Measurements from ENCODE around the gene MSH2. TPM values are rescaled to one million over a fixed set of nuclear protein-coding genes. Genes with fewer than 3 reads are reported as not detected.

Gene MSH2
- total and polyA plus RNA-seq, 4 donors, result 1.6 to 33.3 (median 3.8) TPM

DNA sequence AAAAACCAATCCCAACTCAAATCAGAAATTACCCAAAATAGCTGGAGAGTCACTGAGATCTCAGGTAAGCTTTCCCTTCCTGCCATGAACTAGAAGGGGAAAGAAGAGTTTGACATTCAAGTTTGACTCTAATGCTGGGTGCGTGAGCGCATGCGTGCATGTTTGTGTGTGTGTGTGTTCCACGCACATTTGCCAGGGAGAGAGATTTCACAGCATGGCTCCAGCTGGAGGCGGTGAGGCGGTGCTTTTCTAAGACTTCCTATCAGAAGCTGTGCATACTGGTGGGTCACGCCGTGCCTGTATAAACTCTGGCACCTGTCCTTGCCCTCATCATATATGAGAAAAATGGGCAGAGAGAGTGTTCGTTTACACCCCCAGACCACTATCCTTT lies 116.2 kb downstream of the MSH2 start:
- DNase-seq (ENCODE audit: low spot score), result no peak
- no peaks in the 10 kb centered on the region for H3K36me3 ChIP-seq (ENCODE audit: control insufficient read depth in 4 of 4, insufficient read depth in 3 of 4, low read depth in 1 of 4, low read length in 3 of 4)
- no peak overlapping the region for H3K4me3 ChIP-seq (ENCODE audit: low read depth in 1 of 3, low read length in 3 of 3)
- H3K27ac ChIP-seq (ENCODE audit: low read depth in 1 of 2, low read length in 2 of 2), result no peak overlapping the region
- WGBS, result 97% methylated on average over 9 of the region's 9 CpGs
- no peaks in the 10 kb centered on the region for H3K9me3 ChIP-seq (ENCODE audit: control insufficient read depth in 4 of 4, low read length in 3 of 4)
- peaks cover 7 to 11% (median 10%) of the 10 kb centered on the region in 4 donors for H3K4me1 ChIP-seq (ENCODE audit: control insufficient read depth in 4 of 4, insufficient read depth in 4 of 4, low read length in 3 of 4)
- no peak for TF ChIP-seq RAD21 (IDR thresholded peaks at IDR 0.05)
- TF ChIP-seq RXRA (IDR thresholded peaks at IDR 0.05), result no peak
- TF ChIP-seq, protein P1, sequence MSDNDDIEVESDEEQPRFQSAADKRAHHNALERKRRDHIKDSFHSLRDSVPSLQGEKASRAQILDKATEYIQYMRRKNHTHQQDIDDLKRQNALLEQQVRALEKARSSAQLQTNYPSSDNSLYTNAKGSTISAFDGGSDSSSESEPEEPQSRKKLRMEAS (IDR thresholded peaks at IDR 0.05), result no peak
- TF ChIP-seq YY1 (IDR thresholded peaks at IDR 0.05), result no peak
- TF ChIP-seq SP1 (IDR thresholded peaks at IDR 0.05), result no peak
- TF ChIP-seq NR2F2 (IDR thresholded peaks at IDR 0.05), result no peak
- no peak for TF ChIP-seq HNF4G (IDR thresholded peaks at IDR 0.05)
- no peak for TF ChIP-seq FOXA2 (IDR thresholded peaks at IDR 0.05)
- no peak for TF ChIP-seq HNF4A (conservative IDR thresholded peaks at IDR 0.05)
- TF ChIP-seq GABPA (IDR thresholded peaks at IDR 0.05 in 1 of 2, conservative IDR thresholded peaks at IDR 0.05 in 1 of 2), result no peak
- TF ChIP-seq FOXA1 (IDR thresholded peaks at IDR 0.05), result no peak
- TF ChIP-seq JUND (IDR thresholded peaks at IDR 0.05), result no peak
- TF ChIP-seq TAF1 (conservative IDR thresholded peaks at IDR 0.05), result no peak
- H3K27me3 ChIP-seq (ENCODE audit: control insufficient read depth in 4 of 4, insufficient read depth in 4 of 4, low read length in 3 of 4), result no peaks in the 10 kb centered on the region
- no peak overlapping the region for H3K9ac ChIP-seq (ENCODE audit: low read depth in 1 of 2, low read length in 2 of 2)

DNA sequence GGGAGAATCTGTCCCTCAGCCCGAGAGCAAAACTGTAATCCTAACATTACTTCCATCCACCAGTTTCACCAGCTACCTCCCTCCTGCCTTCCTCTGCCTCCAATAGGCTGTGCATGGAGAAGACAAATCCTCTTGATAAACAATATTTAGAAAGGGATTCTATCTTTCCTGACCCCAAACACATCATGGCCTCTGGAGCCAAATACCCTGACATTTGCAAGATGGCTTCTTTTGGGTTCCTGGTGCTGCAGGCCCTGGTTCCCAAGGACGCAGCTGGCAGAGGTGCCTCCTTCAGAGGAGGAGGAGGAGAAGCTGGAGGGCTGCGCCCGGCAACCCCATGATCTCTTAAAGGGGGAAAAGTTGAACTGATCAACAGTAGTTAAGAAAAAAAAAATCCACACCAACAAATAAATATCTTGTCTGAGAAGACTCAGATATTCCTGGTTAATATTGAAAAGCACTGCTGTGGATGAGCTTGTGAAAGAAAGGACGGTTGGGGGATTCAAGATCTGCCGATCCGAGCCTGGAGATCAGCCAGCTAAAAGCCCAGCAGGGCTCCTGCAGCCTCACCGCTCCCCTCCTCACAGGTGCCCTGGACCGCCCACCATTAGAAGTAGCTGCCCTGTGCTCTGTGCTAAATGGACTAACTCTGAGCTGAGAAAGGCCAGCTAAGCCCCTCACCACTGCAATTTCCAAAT lies 116.8 kb downstream of the MSH2 start:
- no peak overlapping the region for H3K4me3 ChIP-seq (ENCODE audit: low read depth in 1 of 3, low read length in 3 of 3)

More for the DNA sequence above, 116.8 kb downstream of the MSH2 start:
- Histone ChIP-seq H3K36me3 (ENCODE audit: control insufficient read depth in 4 of 4, insufficient read depth in 3 of 4, low read depth in 1 of 4, low read length in 3 of 4) (no peaks in the 10 kb centered on the region), H3K9ac (ENCODE audit: low read depth in 1 of 2, low read length in 2 of 2) (no peak overlapping the region), H3K27ac (ENCODE audit: low read depth in 1 of 2, low read length in 2 of 2) (no peak overlapping the region), H3K27me3 (ENCODE audit: control insufficient read depth in 4 of 4, insufficient read depth in 4 of 4, low read length in 3 of 4) (no peaks in the 10 kb centered on the region), H3K9me3 (ENCODE audit: control insufficient read depth in 4 of 4, low read length in 3 of 4) (no peaks in the 10 kb centered on the region), H3K4me1 (ENCODE audit: control insufficient read depth in 4 of 4, insufficient read depth in 4 of 4, low read length in 3 of 4) (peaks cover 7 to 11% (median 10%) of the 10 kb centered on the region in 4 donors)
- no peak for DNase-seq (ENCODE audit: low spot score)
- no peak for TF ChIP-seq HNF4G (IDR thresholded peaks at IDR 0.05)
- no peak for TF ChIP-seq HNF4A (conservative IDR thresholded peaks at IDR 0.05)
- no peak for TF ChIP-seq JUND (IDR thresholded peaks at IDR 0.05)
- no peak for TF ChIP-seq SP1 (IDR thresholded peaks at IDR 0.05)
- TF ChIP-seq, protein P2, sequence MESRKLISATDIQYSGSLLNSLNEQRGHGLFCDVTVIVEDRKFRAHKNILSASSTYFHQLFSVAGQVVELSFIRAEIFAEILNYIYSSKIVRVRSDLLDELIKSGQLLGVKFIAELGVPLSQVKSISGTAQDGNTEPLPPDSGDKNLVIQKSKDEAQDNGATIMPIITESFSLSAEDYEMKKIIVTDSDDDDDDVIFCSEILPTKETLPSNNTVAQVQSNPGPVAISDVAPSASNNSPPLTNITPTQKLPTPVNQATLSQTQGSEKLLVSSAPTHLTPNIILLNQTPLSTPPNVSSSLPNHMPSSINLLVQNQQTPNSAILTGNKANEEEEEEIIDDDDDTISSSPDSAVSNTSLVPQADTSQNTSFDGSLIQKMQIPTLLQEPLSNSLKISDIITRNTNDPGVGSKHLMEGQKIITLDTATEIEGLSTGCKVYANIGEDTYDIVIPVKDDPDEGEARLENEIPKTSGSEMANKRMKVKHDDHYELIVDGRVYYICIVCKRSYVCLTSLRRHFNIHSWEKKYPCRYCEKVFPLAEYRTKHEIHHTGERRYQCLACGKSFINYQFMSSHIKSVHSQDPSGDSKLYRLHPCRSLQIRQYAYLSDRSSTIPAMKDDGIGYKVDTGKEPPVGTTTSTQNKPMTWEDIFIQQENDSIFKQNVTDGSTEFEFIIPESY (IDR thresholded peaks at IDR 0.05), result no peak
- no peak for TF ChIP-seq FOXA2 (IDR thresholded peaks at IDR 0.05)
- TF ChIP-seq RXRA (IDR thresholded peaks at IDR 0.05), result no peak
- no peak for TF ChIP-seq TAF1 (conservative IDR thresholded peaks at IDR 0.05)
- TF ChIP-seq EGR1 (IDR thresholded peaks at IDR 0.05; ENCODE audit: low read depth in 2 of 2), result no peak
- TF ChIP-seq, protein P3, sequence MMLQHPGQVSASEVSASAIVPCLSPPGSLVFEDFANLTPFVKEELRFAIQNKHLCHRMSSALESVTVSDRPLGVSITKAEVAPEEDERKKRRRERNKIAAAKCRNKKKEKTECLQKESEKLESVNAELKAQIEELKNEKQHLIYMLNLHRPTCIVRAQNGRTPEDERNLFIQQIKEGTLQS (IDR thresholded peaks at IDR 0.05), result no peak
- TF ChIP-seq, protein P4, sequence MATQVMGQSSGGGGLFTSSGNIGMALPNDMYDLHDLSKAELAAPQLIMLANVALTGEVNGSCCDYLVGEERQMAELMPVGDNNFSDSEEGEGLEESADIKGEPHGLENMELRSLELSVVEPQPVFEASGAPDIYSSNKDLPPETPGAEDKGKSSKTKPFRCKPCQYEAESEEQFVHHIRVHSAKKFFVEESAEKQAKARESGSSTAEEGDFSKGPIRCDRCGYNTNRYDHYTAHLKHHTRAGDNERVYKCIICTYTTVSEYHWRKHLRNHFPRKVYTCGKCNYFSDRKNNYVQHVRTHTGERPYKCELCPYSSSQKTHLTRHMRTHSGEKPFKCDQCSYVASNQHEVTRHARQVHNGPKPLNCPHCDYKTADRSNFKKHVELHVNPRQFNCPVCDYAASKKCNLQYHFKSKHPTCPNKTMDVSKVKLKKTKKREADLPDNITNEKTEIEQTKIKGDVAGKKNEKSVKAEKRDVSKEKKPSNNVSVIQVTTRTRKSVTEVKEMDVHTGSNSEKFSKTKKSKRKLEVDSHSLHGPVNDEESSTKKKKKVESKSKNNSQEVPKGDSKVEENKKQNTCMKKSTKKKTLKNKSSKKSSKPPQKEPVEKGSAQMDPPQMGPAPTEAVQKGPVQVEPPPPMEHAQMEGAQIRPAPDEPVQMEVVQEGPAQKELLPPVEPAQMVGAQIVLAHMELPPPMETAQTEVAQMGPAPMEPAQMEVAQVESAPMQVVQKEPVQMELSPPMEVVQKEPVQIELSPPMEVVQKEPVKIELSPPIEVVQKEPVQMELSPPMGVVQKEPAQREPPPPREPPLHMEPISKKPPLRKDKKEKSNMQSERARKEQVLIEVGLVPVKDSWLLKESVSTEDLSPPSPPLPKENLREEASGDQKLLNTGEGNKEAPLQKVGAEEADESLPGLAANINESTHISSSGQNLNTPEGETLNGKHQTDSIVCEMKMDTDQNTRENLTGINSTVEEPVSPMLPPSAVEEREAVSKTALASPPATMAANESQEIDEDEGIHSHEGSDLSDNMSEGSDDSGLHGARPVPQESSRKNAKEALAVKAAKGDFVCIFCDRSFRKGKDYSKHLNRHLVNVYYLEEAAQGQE (IDR thresholded peaks at IDR 0.05), result no peak
- no peak for TF ChIP-seq RAD21 (IDR thresholded peaks at IDR 0.05)
- WGBS, result 78% methylated on average over 9 of the region's 9 CpGs
